Measurements from ENCODE around the gene CARD18. TPM values are rescaled to one million over a fixed set of nuclear protein-coding genes. Genes with fewer than 3 reads are reported as not detected.

Gene CARD18, protein sequence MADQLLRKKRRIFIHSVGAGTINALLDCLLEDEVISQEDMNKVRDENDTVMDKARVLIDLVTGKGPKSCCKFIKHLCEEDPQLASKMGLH
- 10 to 100 TPM in 3 of 4 donors, not detected in 1; 11.6 to 26.0 (median 16.5) TPM for total RNA-seq

DNA sequence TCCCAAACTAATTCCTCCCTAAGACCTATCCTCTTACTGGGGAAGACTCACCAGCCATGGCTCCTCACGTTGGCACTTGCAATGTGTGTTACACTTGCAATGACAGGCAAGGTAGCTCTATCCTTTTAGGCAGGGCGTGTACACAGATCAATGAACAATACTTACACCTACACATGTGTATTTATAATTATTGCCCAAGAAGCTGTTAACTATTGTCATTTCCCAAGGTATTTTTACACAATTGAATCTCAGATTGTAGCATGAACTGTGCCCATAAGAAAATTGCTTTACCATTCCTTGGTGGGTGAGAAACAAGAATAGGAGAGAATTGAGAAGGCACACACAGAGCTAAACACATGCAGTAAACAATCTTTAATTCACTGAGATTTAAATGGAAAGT is at the start of gene CARD18:
Gene CARD18 (minus strand): TSS at position 101 of the 400 bp plus-strand sequence. CDS start 43 bp downstream, at position 58.
- Histone ChIP-seq H3K27ac (no peak within 1 kb of the TSS), H3K4me3 (no peak within 1 kb of the TSS), H3K36me3 (no peaks in the 10 kb centered on the region), H3K27me3 (no peaks in the 10 kb centered on the region), H3K4me1 (peaks cover 3% of the 10 kb centered on the region), H3K9me3 (no peaks in the 10 kb centered on the region)
- WGBS = 43% methylated on average over 2 of the region's 2 CpGs
- no peak for DNase-seq (ENCODE audit: low spot score in 2 of 2)
- TF ChIP-seq CTCF (IDR thresholded peaks at IDR 0.05) (no peak), POLR2A (IDR thresholded peaks at IDR 0.05) (no peak), EP300 (IDR thresholded peaks at IDR 0.05) (no peak), POLR2AphosphoS5 (IDR thresholded peaks at IDR 0.05) (no peak)

DNA sequence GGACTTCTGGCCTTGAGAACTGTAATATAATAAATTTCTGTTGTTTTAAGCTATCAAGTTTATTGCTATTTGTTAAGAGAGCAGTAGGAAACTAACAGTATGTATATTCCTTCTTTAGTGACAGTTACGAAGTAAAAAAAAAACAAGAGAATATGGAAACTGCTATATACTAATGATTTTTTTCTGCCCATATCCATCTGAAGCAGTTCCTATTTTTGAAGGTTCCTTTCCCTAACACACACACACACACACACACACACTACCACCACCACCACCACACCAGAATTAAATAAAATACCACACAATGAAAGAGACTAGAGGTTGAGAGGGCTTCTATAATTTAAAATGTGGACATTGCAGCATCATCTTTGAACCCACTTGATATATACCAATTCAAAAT is 44.4 kb upstream of the CARD18 start:
- H3K4me1 ChIP-seq = peaks cover 8% of the 10 kb centered on the region
- H3K36me3 ChIP-seq = no peaks in the 10 kb centered on the region
- no peaks in the 10 kb centered on the region for H3K9me3 ChIP-seq
- no peak overlapping the region for H3K4me3 ChIP-seq
- no peaks in the 10 kb centered on the region for H3K27me3 ChIP-seq
- no peak for TF ChIP-seq EP300 (IDR thresholded peaks at IDR 0.05)
- no peak for TF ChIP-seq CTCF (IDR thresholded peaks at IDR 0.05)
- no peak for TF ChIP-seq POLR2A (IDR thresholded peaks at IDR 0.05)
- no peak for TF ChIP-seq POLR2AphosphoS5 (IDR thresholded peaks at IDR 0.05)
- WGBS = 96% methylated on average over 1 of the region's 1 CpG
- no peak for DNase-seq (ENCODE audit: low spot score in 2 of 2)
- no peak overlapping the region for H3K27ac ChIP-seq

- Histone ChIP-seq H3K4me3 (no peak overlapping the region), H3K9me3 (no peaks in the 10 kb centered on the region), H3K36me3 (no peaks in the 10 kb centered on the region), H3K27me3 (no peaks in the 10 kb centered on the region), H3K27ac (no peak overlapping the region), H3K4me1 (peaks cover 8% of the 10 kb centered on the region)
- DNase-seq (ENCODE audit: low spot score in 2 of 2) = no peak
- TF ChIP-seq POLR2AphosphoS5 (IDR thresholded peaks at IDR 0.05) = no peak
- no peak for TF ChIP-seq EP300 (IDR thresholded peaks at IDR 0.05)
- TF ChIP-seq POLR2A (IDR thresholded peaks at IDR 0.05) = no peak
- no peak for TF ChIP-seq CTCF (IDR thresholded peaks at IDR 0.05)
- whole genome bisulfite sequencing = 75% methylated on average over 3 of the region's 3 CpGs
Measured at GRCh38 chr11:105183426-105183825, 43.9 kb upstream of the CARD18 start.

- Histone ChIP-seq H3K27ac (peak overlapping the region; percentile 19), H3K36me3 (no peaks in the 10 kb centered on the region), H3K27me3 (no peaks in the 10 kb centered on the region), H3K4me1 (peaks cover 8% of the 10 kb centered on the region), H3K9me3 (no peaks in the 10 kb centered on the region), H3K4me3 (no peak overlapping the region)
- WGBS = 54% methylated on average over 1 of the region's 1 CpG
- no peak for DNase-seq (ENCODE audit: low spot score in 2 of 2)
- no peak for TF ChIP-seq POLR2AphosphoS5 (IDR thresholded peaks at IDR 0.05)
- no peak for TF ChIP-seq EP300 (IDR thresholded peaks at IDR 0.05)
- no peak for TF ChIP-seq CTCF (IDR thresholded peaks at IDR 0.05)
- no peak for TF ChIP-seq POLR2A (IDR thresholded peaks at IDR 0.05)
Measured at GRCh38 chr11:105181521-105181920, 42.0 kb upstream of the CARD18 start.

GRCh38 chr11:105181100-105181499 is 41.5 kb upstream of the CARD18 start:
- H3K27ac ChIP-seq = peak overlapping the region; percentile 19
- TF ChIP-seq POLR2A (IDR thresholded peaks at IDR 0.05) = no peak
- no peak for TF ChIP-seq EP300 (IDR thresholded peaks at IDR 0.05)
- TF ChIP-seq POLR2AphosphoS5 (IDR thresholded peaks at IDR 0.05) = no peak
- H3K36me3 ChIP-seq = no peaks in the 10 kb centered on the region
- H3K27me3 ChIP-seq = no peaks in the 10 kb centered on the region
- 1% methylated on average over 2 of the region's 2 CpGs for WGBS
- H3K9me3 ChIP-seq = no peaks in the 10 kb centered on the region
- no peak overlapping the region for H3K4me3 ChIP-seq
- no peak for DNase-seq (ENCODE audit: low spot score in 2 of 2)
- peaks cover 8% of the 10 kb centered on the region for H3K4me1 ChIP-seq

All from suprapubic skin (tissue), 4 donors.